ENCODE results near the gene FKRP. TPM values are rescaled to one million over a fixed set of nuclear protein-coding genes. Genes with fewer than 3 reads are reported as not detected.
"Not testable (repeated sequence)": the region's sequence is repeated elsewhere in the genome, so short reads cannot be mapped to it uniquely, and the experiment has no call there.

Gene FKRP
- total and polyA plus RNA-seq, 9 donors = 10.7 to 24.4 (median 18.7) TPM

- Histone ChIP-seq H3K9me3 (no peaks in the 10 kb centered on the region), H3K27ac (no peak overlapping the region), H3K4me1 (ENCODE audit: insufficient read depth) (no peaks in the 10 kb centered on the region), H3K36me3 (no peaks in the 10 kb centered on the region), H3K27me3 (no peaks in the 10 kb centered on the region), H3K4me3 (no peak overlapping the region)
- DNase-seq = no peak
- TF ChIP-seq POLR2A (IDR thresholded peaks at IDR 0.05) (no peak), CTCF (IDR thresholded peaks at IDR 0.05) (no peak), EP300 (IDR thresholded peaks at IDR 0.05) (no peak)
- WGBS, 3 donors = 87 to 94% (median 88%) methylated on average over 11 of the region's 11 CpGs
- intact Hi-C loops (cut with DNase I) = no loop called here
These were observed 47.2 kb upstream of the FKRP start for GRCh38 chr19:46698395-46699321.

- TF ChIP-seq EP300 (IDR thresholded peaks at IDR 0.05) (no peak), CTCF (IDR thresholded peaks at IDR 0.05) (no peak), POLR2A (IDR thresholded peaks at IDR 0.05) (no peak)
- Histone ChIP-seq H3K27me3 (no peaks in the 10 kb centered on the region), H3K36me3 (no peaks in the 10 kb centered on the region), H3K4me3 (no peak overlapping the region), H3K9me3 (no peaks in the 10 kb centered on the region), H3K4me1 (ENCODE audit: insufficient read depth) (no peaks in the 10 kb centered on the region), H3K27ac (no peak overlapping the region)
- no peak for DNase-seq
- intact Hi-C loops (cut with DNase I) = no loop called here
- WGBS, 3 donors = 80 to 89% (median 84%) methylated on average over 13 of the region's 13 CpGs
These were observed 45.2 kb upstream of the FKRP start for GRCh38 chr19:46700704-46701103.

- Histone ChIP-seq H3K4me3 (no peak overlapping the region), H3K9me3 (no peaks in the 10 kb centered on the region), H3K4me1 (ENCODE audit: insufficient read depth) (no peaks in the 10 kb centered on the region), H3K36me3 (no peaks in the 10 kb centered on the region), H3K27me3 (no peaks in the 10 kb centered on the region), H3K27ac (no peak overlapping the region)
- 40 to 48% (median 40%) methylated on average over 20 to 21 of the region's 21 CpGs for WGBS, 3 donors
- TF ChIP-seq CTCF (IDR thresholded peaks at IDR 0.05) (peak; percentile 85 to 95 (median 87)), POLR2A (IDR thresholded peaks at IDR 0.05) (no peak)
- peak; percentile 58 to 86 (median 81) for DNase-seq
- intact Hi-C loops (cut with DNase I) = loop anchor here in 1 of 4 donors (2.0 kb wide), 1 partner anchor 24 kb away; no protein-coding TSS in a partner anchor
These were observed 41.3 kb upstream of the FKRP start for GRCh38 chr19:46704379-46705076.

GRCh38 chr19:46710687-46711086 is 35.2 kb upstream of the FKRP start:
- Histone ChIP-seq H3K9me3 (no peaks in the 10 kb centered on the region), H3K27ac (no peak overlapping the region), H3K36me3 (no peaks in the 10 kb centered on the region), H3K4me3 (no peak overlapping the region), H3K27me3 (no peaks in the 10 kb centered on the region), H3K4me1 (ENCODE audit: insufficient read depth) (peaks cover 4% of the 10 kb centered on the region)
- no peak for DNase-seq
- TF ChIP-seq EP300 (IDR thresholded peaks at IDR 0.05) (no peak), CTCF (IDR thresholded peaks at IDR 0.05) (no peak), POLR2A (IDR thresholded peaks at IDR 0.05) (no peak)
- intact Hi-C loops (cut with DNase I) = no loop called here
- 77 to 80% (median 80%) methylated on average over 25 of the region's 25 CpGs for WGBS, 3 donors

- H3K27ac ChIP-seq; H3K4me3 ChIP-seq; intact Hi-C loops (cut with DNase I); H3K4me1 ChIP-seq (ENCODE audit: insufficient read depth); H3K27me3 ChIP-seq; DNase-seq; H3K36me3 ChIP-seq; H3K9me3 ChIP-seq: not testable (repeated sequence)
- 72 to 81% (median 78%) methylated on average over 6 of the region's 6 CpGs for WGBS, 3 donors
These were observed 33.0 kb upstream of the FKRP start for GRCh38 chr19:46712768-46713338.

Data from ovary (tissue), 9 donors.